Measurements from ENCODE around the gene DDX17. TPM values are rescaled to one million over a fixed set of nuclear protein-coding genes. Genes with fewer than 3 reads are reported as not detected.

DDX17 gene
- total RNA-seq, 4 donors from 2014 or later = 315 to 696 (median 363) TPM

DNA sequence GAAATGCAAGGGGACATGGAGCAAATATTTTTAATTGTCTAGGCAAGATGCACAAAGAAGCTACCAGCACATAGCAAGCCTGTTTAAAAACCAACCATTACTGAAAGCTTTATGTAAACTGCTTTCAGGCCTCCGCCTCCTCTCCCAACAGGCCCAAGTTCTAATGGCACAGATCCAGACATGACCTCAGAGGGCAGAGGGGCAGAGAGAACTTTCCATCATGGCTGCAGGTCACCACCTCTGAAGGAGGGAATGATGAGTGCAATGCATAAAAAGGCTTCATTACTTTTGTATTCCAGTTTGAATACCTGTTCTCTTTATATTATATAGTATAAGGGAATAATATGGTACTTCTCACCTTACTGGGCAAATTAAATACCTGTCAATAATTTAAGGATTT, 15.2 kb downstream of the DDX17 start:
- no peak for DNase-seq (ENCODE audit: low spot score in 2 of 2)
- peaks cover 100% of the 10 kb centered on the region for H3K36me3 ChIP-seq
- H3K9me3 ChIP-seq = no peaks in the 10 kb centered on the region
- H3K27me3 ChIP-seq = no peaks in the 10 kb centered on the region
- TF ChIP-seq, protein P1, sequence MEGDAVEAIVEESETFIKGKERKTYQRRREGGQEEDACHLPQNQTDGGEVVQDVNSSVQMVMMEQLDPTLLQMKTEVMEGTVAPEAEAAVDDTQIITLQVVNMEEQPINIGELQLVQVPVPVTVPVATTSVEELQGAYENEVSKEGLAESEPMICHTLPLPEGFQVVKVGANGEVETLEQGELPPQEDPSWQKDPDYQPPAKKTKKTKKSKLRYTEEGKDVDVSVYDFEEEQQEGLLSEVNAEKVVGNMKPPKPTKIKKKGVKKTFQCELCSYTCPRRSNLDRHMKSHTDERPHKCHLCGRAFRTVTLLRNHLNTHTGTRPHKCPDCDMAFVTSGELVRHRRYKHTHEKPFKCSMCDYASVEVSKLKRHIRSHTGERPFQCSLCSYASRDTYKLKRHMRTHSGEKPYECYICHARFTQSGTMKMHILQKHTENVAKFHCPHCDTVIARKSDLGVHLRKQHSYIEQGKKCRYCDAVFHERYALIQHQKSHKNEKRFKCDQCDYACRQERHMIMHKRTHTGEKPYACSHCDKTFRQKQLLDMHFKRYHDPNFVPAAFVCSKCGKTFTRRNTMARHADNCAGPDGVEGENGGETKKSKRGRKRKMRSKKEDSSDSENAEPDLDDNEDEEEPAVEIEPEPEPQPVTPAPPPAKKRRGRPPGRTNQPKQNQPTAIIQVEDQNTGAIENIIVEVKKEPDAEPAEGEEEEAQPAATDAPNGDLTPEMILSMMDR (IDR thresholded peaks at IDR 0.05) = no peak
- TF ChIP-seq POLR2AphosphoS5 (IDR thresholded peaks at IDR 0.05) (no peak), POLR2A (IDR thresholded peaks at IDR 0.05) (no peak), EP300 (IDR thresholded peaks at IDR 0.05) (no peak)
- 65% methylated on average over 1 of the region's 1 CpG for WGBS
- peaks cover 18% of the 10 kb centered on the region for H3K4me1 ChIP-seq
- H3K4me3 ChIP-seq = no peak overlapping the region
- H3K27ac ChIP-seq = peak overlapping the region; percentile 16

DNA sequence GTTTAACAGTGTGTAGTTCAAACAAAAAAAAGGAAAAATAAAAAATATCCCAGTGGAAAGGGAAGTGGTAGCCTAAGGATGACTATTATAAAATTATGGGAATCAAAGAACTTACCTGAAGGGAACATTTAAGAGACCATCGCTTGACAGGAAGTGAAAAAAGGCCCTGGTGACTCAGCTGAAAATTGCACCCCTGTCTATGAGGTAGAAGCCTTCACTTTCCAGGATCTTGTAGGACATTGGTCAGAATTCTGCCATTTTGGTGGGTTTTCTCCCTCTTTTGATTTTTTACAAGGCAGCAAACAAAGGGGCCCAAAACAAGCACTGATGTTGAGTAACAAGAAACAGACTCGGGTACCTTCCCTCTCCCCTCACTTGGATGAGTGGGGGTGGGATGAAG, 15.6 kb downstream of the DDX17 start:
- Histone ChIP-seq H3K4me3 (no peak overlapping the region), H3K27ac (peak overlapping the region; percentile 16), H3K9me3 (no peaks in the 10 kb centered on the region), H3K36me3 (peaks cover 100% of the 10 kb centered on the region), H3K27me3 (no peaks in the 10 kb centered on the region), H3K4me1 (peaks cover 18% of the 10 kb centered on the region)
- TF ChIP-seq, protein P1 (IDR thresholded peaks at IDR 0.05) = no peak
- WGBS = 68% methylated on average over 2 of the region's 2 CpGs
- no peak for DNase-seq (ENCODE audit: low spot score in 2 of 2)

DNA sequence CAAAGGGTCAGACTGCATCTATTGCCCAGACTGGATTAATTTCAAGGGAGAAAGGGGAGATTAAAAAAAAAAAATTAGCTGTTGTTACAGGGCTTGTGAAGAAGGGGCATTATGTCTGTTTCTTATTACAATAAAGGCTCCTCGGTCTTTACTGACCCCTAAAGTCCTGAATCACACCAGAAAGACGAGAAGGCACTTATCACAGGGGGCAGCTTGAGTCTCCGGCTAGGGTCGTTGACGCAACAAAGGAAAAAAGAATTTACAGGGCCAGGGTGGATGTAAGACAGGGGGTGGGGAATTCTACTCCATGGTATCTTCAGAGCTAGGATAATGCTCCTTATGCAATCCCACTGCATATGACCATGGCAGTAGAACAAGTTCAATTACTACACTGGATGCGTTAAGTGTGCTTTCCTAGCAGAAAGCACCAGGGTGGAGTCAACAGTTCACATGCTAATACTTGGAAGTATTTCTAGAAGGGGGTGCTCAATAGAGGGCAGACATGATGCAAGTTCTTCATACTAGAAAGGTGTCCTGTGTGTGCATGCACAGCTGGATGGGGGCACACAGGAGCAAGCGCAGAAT, 16.5 kb downstream of the DDX17 start:
- H3K9me3 ChIP-seq = no peaks in the 10 kb centered on the region
- TF ChIP-seq, protein P1 (IDR thresholded peaks at IDR 0.05) = no peak
- TF ChIP-seq POLR2AphosphoS5 (IDR thresholded peaks at IDR 0.05) (no peak), POLR2A (IDR thresholded peaks at IDR 0.05) (no peak), EP300 (IDR thresholded peaks at IDR 0.05) (no peak)
- no peaks in the 10 kb centered on the region for H3K27me3 ChIP-seq
- no peak overlapping the region for H3K27ac ChIP-seq
- 76% methylated on average over 7 of the region's 7 CpGs for WGBS
- peaks cover 18% of the 10 kb centered on the region for H3K4me1 ChIP-seq
- no peak for DNase-seq (ENCODE audit: low spot score in 2 of 2)
- H3K4me3 ChIP-seq = no peak overlapping the region
- peaks cover 100% of the 10 kb centered on the region for H3K36me3 ChIP-seq

DNA sequence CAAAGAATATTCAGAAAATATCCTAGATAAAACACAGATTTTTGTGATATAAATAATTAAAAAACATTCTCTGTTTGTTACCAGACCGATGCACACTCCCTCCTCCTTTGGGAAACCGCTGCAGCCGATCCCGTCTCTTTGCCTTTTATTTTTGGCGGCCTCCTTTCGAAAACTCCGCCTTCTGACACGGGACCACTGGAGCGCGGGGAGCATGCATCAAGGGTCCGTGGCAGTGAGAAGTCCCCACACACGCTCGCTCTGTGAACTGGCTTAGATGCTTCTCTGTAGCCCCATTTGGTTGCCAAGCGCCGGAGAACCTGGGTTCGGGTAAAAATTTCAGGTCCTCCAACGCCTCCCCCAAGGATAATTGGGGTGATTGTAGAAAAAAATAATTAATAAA, 17.0 kb downstream of the DDX17 start:
- no peak overlapping the region for H3K27ac ChIP-seq
- DNase-seq (ENCODE audit: low spot score in 2 of 2) = no peak
- H3K4me1 ChIP-seq = peaks cover 18% of the 10 kb centered on the region
- H3K36me3 ChIP-seq = peaks cover 100% of the 10 kb centered on the region
- WGBS = 94% methylated on average over 17 of the region's 17 CpGs
- H3K9me3 ChIP-seq = no peaks in the 10 kb centered on the region
- TF ChIP-seq, protein P1 (IDR thresholded peaks at IDR 0.05) = no peak
- TF ChIP-seq POLR2AphosphoS5 (IDR thresholded peaks at IDR 0.05) (no peak), POLR2A (IDR thresholded peaks at IDR 0.05) (no peak), EP300 (IDR thresholded peaks at IDR 0.05) (no peak)
- H3K4me3 ChIP-seq = no peak overlapping the region
- no peaks in the 10 kb centered on the region for H3K27me3 ChIP-seq

DNA sequence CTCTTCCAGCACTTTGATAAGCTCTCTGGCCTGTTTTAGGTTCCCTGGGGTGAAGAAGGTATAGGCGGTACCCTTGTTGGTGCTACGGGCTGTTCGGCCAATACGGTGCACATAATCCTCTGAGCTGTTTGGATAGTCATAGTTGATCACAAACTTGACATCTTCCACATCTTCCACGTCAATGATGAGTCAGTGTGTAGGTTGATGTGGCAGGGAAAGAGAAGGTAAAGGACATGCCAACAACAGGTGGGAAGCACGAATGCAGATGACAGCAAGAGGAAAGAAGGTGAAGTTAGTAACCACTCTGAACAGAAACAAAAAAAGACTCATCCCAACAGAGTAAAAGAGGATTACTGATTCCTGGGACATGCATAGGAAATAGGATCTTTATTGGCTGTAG, 18.2 kb downstream of the DDX17 start:
- no peak for TF ChIP-seq POLR2AphosphoS5 (IDR thresholded peaks at IDR 0.05)
- TF ChIP-seq, protein P1 (IDR thresholded peaks at IDR 0.05) = no peak
- no peak for TF ChIP-seq POLR2A (IDR thresholded peaks at IDR 0.05)
- H3K4me1 ChIP-seq = peaks cover 18% of the 10 kb centered on the region
- no peak overlapping the region for H3K27ac ChIP-seq
- WGBS = 80% methylated on average over 6 of the region's 6 CpGs
- no peaks in the 10 kb centered on the region for H3K27me3 ChIP-seq
- DNase-seq (ENCODE audit: low spot score in 2 of 2) = no peak
- H3K36me3 ChIP-seq = peaks cover 100% of the 10 kb centered on the region
- no peak overlapping the region for H3K4me3 ChIP-seq
- no peaks in the 10 kb centered on the region for H3K9me3 ChIP-seq
